ENCODE data around the gene GPBP1. TPM values are rescaled to one million over a fixed set of nuclear protein-coding genes. Genes with fewer than 3 reads are reported as not detected.

Gene GPBP1
- polyA plus RNA-seq, 1 donor from 2014 or later: 149 TPM

- Histone ChIP-seq H3K36me3 (ENCODE audit: insufficient read depth, low read length) (no peaks in the 10 kb centered on the region), H3K9ac (ENCODE audit: low read length) (no peak overlapping the region), H3K27me3 (ENCODE audit: insufficient read depth, low read depth, low read length) (no peaks in the 10 kb centered on the region), H3K4me2 (ENCODE audit: low read length) (no peak overlapping the region), H3K27ac (ENCODE audit: low read length) (no peak overlapping the region), H2AFZ (ENCODE audit: low read depth, low read length) (no peak overlapping the region), H3K79me2 (replicated peaks; ENCODE audit: insufficient read depth, low read length) (no peaks in the 10 kb centered on the region), H3K4me3 (ENCODE audit: low read length) (no peak overlapping the region), H4K20me1 (ENCODE audit: insufficient read depth) (no peaks in the 10 kb centered on the region), H3K9me3 (ENCODE audit: low read length) (no peaks in the 10 kb centered on the region), H3K9me2 (ENCODE audit: insufficient read depth, low read length) (no peaks in the 10 kb centered on the region), H3F3A (ENCODE audit: insufficient read depth, low read length, poor library complexity, severe bottlenecking) (no peaks in the 10 kb centered on the region)
- TF ChIP-seq REST (IDR thresholded peaks at IDR 0.05; ENCODE audit: borderline replicate concordance): no peak
- no peak for TF ChIP-seq MXI1 (conservative IDR thresholded peaks at IDR 0.05; ENCODE audit: poor library complexity, severe bottlenecking)
- TF ChIP-seq POLR2AphosphoS5 (IDR thresholded peaks at IDR 0.05): no peak
- TF ChIP-seq SMC3 (conservative IDR thresholded peaks at IDR 0.05; ENCODE audit: poor library complexity): no peak
- TF ChIP-seq TAF1 (IDR thresholded peaks at IDR 0.05; ENCODE audit: low read depth): no peak
- no peak for TF ChIP-seq EP300 (conservative IDR thresholded peaks at IDR 0.05; ENCODE audit: poor library complexity, severe bottlenecking)
- no peak for TF ChIP-seq CTCF (IDR thresholded peaks at IDR 0.05; ENCODE audit: poor library complexity, severe bottlenecking)
- no peak for TF ChIP-seq RAD21 (conservative IDR thresholded peaks at IDR 0.05)
- TF ChIP-seq EZH2 (IDR thresholded peaks at IDR 0.05; ENCODE audit: borderline replicate concordance, insufficient read depth, low read length, poor library complexity, severe bottlenecking): no peak
These were observed 84.2 kb downstream of the GPBP1 start for GRCh38 chr5:57258052-57258451.

DNA sequence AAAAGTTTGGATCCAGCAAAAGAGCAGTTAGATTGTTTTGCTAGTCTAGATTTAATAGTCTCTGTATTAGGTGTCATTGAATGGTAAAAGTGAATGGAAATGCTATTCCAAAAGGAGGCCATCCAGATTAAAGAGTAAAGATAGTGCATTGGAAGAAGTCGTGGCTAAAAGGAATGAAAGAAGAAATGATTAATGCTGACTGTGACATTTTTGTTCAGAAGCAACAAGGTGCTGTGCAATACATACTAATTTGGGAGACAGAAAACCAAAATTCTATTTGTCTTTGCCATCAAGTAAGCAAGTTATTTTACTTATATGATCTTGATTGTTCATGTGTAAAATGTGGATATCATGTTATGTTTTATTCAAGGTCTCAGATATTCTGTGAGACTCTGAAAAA is 85.1 kb downstream of the GPBP1 start:
- Histone ChIP-seq H3K4me2 (ENCODE audit: low read length) (no peak overlapping the region), H3F3A (ENCODE audit: insufficient read depth, low read length, poor library complexity, severe bottlenecking) (no peaks in the 10 kb centered on the region), H3K79me2 (replicated peaks; ENCODE audit: insufficient read depth, low read length) (no peaks in the 10 kb centered on the region), H3K27ac (ENCODE audit: low read length) (no peak overlapping the region), H3K9me3 (ENCODE audit: low read length) (no peaks in the 10 kb centered on the region), H3K9me2 (ENCODE audit: insufficient read depth, low read length) (no peaks in the 10 kb centered on the region), H3K27me3 (ENCODE audit: insufficient read depth, low read depth, low read length) (no peaks in the 10 kb centered on the region), H3K36me3 (ENCODE audit: insufficient read depth, low read length) (no peaks in the 10 kb centered on the region), H3K9ac (ENCODE audit: low read length) (no peak overlapping the region), H4K20me1 (ENCODE audit: insufficient read depth) (no peaks in the 10 kb centered on the region), H3K4me3 (ENCODE audit: low read length) (no peak overlapping the region), H2AFZ (ENCODE audit: low read depth, low read length) (no peak overlapping the region)
- TF ChIP-seq CTCF (IDR thresholded peaks at IDR 0.05; ENCODE audit: poor library complexity, severe bottlenecking) (no peak), RAD21 (conservative IDR thresholded peaks at IDR 0.05) (no peak)

All from neural cell (in vitro differentiated cells).